H9 (cell line): ENCODE results near the gene SST. TPM values are rescaled to one million over a fixed set of nuclear protein-coding genes. Genes with fewer than 3 reads are reported as not detected.

ENCODE experiments used
- DNase-seq: peaks from one replicate; pipeline ENCODE4 v3.0.0-alpha.2; 2017
- H2AFZ ChIP-seq: one replicate; pipeline ENCODE4 v1.6.1; 2013; ENCODE audit warnings: mild to moderate bottlenecking, low read length, control low read depth, moderate library complexity
- H2AK5ac ChIP-seq: 2 replicates; pipeline ENCODE4 v1.6.1; 2013; ENCODE audit warnings: low read length, control low read depth, mixed read lengths; ENCODE audit not compliant: insufficient read length
- H2BK120ac ChIP-seq: one replicate; pipeline ENCODE4 v1.6.1; 2013; ENCODE audit warnings: low read depth, mild to moderate bottlenecking, low read length, control low read depth, inconsistent platforms; ENCODE audit not compliant: poor library complexity, severe bottlenecking
- H2BK12ac ChIP-seq: 2 replicates; pipeline ENCODE4 v1.6.1; 2013; ENCODE audit warnings: low read length, control low read depth, mixed read lengths, low read depth; ENCODE audit not compliant: insufficient read length
- H2BK15ac ChIP-seq: 2 replicates; pipeline ENCODE4 v1.6.1; 2013; ENCODE audit warnings: low read depth, low read length, control low read depth
- H2BK20ac ChIP-seq: one replicate; pipeline ENCODE4 v1.6.1; 2013; ENCODE audit warnings: low read depth, mild to moderate bottlenecking, low read length, control low read depth, inconsistent platforms; ENCODE audit not compliant: poor library complexity, severe bottlenecking
- H2BK5ac ChIP-seq: 2 replicates; pipeline ENCODE4 v1.6.1; 2013; ENCODE audit warnings: low read length, control low read depth, mixed read lengths; ENCODE audit not compliant: insufficient read length
- H3K14ac ChIP-seq: 2 replicates; pipeline ENCODE4 v1.6.1; 2013; ENCODE audit warnings: low read length, control low read depth; ENCODE audit not compliant: insufficient read depth
- H3K18ac ChIP-seq: 2 replicates; pipeline ENCODE4 v1.6.1; 2013; ENCODE audit warnings: low read depth, mild to moderate bottlenecking, mixed read lengths, low read length, control low read depth; ENCODE audit not compliant: insufficient read length
- H3K23ac ChIP-seq: 2 replicates; pipeline ENCODE4 v1.6.1; 2013; ENCODE audit warnings: low read length, control low read depth, mixed read lengths, low read depth; ENCODE audit not compliant: insufficient read length
- H3K23me2 ChIP-seq: 2 replicates; pipeline ENCODE4 v1.6.1; 2013; ENCODE audit warnings: low read depth, mild to moderate bottlenecking, mixed read lengths, low read length, control low read depth; ENCODE audit not compliant: insufficient read length, poor library complexity, severe bottlenecking
- H3K27ac ChIP-seq: 2 replicates; pipeline ENCODE4 v1.5.1; 2013; ENCODE audit warnings: low read length, control low read depth, mixed read lengths, low read depth; ENCODE audit not compliant: insufficient read length
- H3K27me3 ChIP-seq: 2 replicates; pipeline ENCODE4 v1.6.1; 2013; ENCODE audit warnings: low read length, control low read depth, inconsistent platforms; ENCODE audit not compliant: insufficient read depth
- H3K4ac ChIP-seq: 2 replicates; pipeline ENCODE4 v1.6.1; 2013; ENCODE audit warnings: low read depth, mild to moderate bottlenecking, control low read depth, inconsistent platforms, low read length, moderate library complexity
- H3K4me1 ChIP-seq: 2 replicates; pipeline ENCODE4 v1.6.1; 2013; ENCODE audit warnings: low read length, control low read depth, inconsistent platforms; ENCODE audit not compliant: insufficient read depth
- H3K4me2 ChIP-seq: 2 replicates; pipeline ENCODE4 v1.6.1; 2013; ENCODE audit warnings: low read length, control low read depth, mixed read lengths; ENCODE audit not compliant: insufficient read length, insufficient read depth
- H3K56ac ChIP-seq: 2 replicates; pipeline ENCODE4 v1.6.1; 2013; ENCODE audit warnings: low read depth, mild to moderate bottlenecking, mixed read lengths, low read length, control low read depth; ENCODE audit not compliant: insufficient read length
- H3K79me1 ChIP-seq: 2 replicates; pipeline ENCODE4 v1.6.1; 2013; ENCODE audit warnings: low read depth, mild to moderate bottlenecking, moderate library complexity, low read length, control low read depth, inconsistent platforms; ENCODE audit not compliant: insufficient read depth, poor library complexity, severe bottlenecking
- H3K79me2 ChIP-seq: 2 replicates; pipeline ENCODE4 v1.6.1; 2013; ENCODE audit warnings: low read length, control low read depth, inconsistent platforms; ENCODE audit not compliant: insufficient read depth
- H3K9ac ChIP-seq: 2 replicates; pipeline ENCODE4 v1.6.1; 2013; ENCODE audit warnings: low read length, control low read depth, mixed read lengths; ENCODE audit not compliant: insufficient read length; ENCODE audit errors: extremely low read depth
- H3K9me3 ChIP-seq: one replicate; pipeline ENCODE4 v1.6.1; 2013; ENCODE audit warnings: low read depth, low read length, inconsistent platforms; ENCODE audit not compliant: control insufficient read depth
- H3T11ph ChIP-seq: one replicate; pipeline ENCODE4 v1.6.1; 2013; ENCODE audit warnings: mild to moderate bottlenecking, low read length, control low read depth, inconsistent platforms
- H4K20me1 ChIP-seq: one replicate; pipeline ENCODE4 v1.6.1; 2013; ENCODE audit not compliant: control insufficient read depth, insufficient read length, insufficient read depth
- H4K5ac ChIP-seq: 2 replicates; pipeline ENCODE4 v1.6.1; 2013; ENCODE audit warnings: low read depth, mild to moderate bottlenecking, mixed read lengths, low read length, control low read depth; ENCODE audit not compliant: insufficient read length
- H4K8ac ChIP-seq: replicated peaks from 2 replicates; pipeline ENCODE4 v1.6.1; 2013; ENCODE audit warnings: low read length, control low read depth, mixed read lengths, low read depth; ENCODE audit not compliant: insufficient read length
- H4K91ac ChIP-seq: 2 replicates; pipeline ENCODE4 v1.6.1; 2013; ENCODE audit warnings: low read depth, mild to moderate bottlenecking, moderate library complexity, mixed read lengths, low read length, control low read depth; ENCODE audit not compliant: insufficient read length
- H3K27ac Mint-ChIP-seq, 3 experiments: 2 replicates in 2 of 3; 3 replicates in 1 of 3; pipeline ENCODE4 v1.8.0; 2020 to 2021; ENCODE audit warnings: mixed read lengths in 3 of 3, mild to moderate bottlenecking in 1 of 3, moderate library complexity in 1 of 3
- H3K27me3 Mint-ChIP-seq: 2 replicates; pipeline ENCODE4 v1.8.0; 2021; ENCODE audit warnings: low read depth, mild to moderate bottlenecking, moderate library complexity, mixed read lengths
- H3K36me3 Mint-ChIP-seq, 3 experiments: 2 replicates in 2 of 3; 3 replicates in 1 of 3; pipeline ENCODE4 v1.8.0; 2020 to 2021; ENCODE audit warnings: low read depth in 3 of 3, mixed read lengths in 3 of 3; ENCODE audit not compliant: insufficient read depth in 1 of 3
- H3K4me1 Mint-ChIP-seq, 2 experiments: 2 replicates each; pipeline ENCODE4 v1.8.0; 2020; ENCODE audit warnings: mixed read lengths in 2 of 2
- H3K4me3 Mint-ChIP-seq, 2 experiments: 2 replicates in 1 of 2; 3 replicates in 1 of 2; pipeline ENCODE4 v1.8.0; 2020 to 2021; ENCODE audit warnings: mild to moderate bottlenecking in 2 of 2, mixed read lengths in 2 of 2, moderate library complexity in 1 of 2
- H3K9me3 Mint-ChIP-seq, 2 experiments: 2 replicates in 1 of 2; 3 replicates in 1 of 2; pipeline ENCODE4 v1.8.0; 2020; ENCODE audit warnings: mild to moderate bottlenecking in 2 of 2, mixed read lengths in 2 of 2, moderate library complexity in 1 of 2
- total RNA-seq: library from RNA; stranded (reverse); gene quantifications from 2 replicates; pipeline ENCODE4 v1.2.1, GENCODE V29; 2021
- TF ChIP-seq, protein P1 (sequence below): fragments of 200-600 bp; sonication (generic); conservative IDR thresholded peaks from 3 replicates; pipeline ENCODE4 v1.8.0; 2021; ENCODE audit warnings: antibody characterized with exemption, mild to moderate bottlenecking

Gene SST
- total RNA-seq, 1 experiment from 2014 or later = not detected

DNA sequence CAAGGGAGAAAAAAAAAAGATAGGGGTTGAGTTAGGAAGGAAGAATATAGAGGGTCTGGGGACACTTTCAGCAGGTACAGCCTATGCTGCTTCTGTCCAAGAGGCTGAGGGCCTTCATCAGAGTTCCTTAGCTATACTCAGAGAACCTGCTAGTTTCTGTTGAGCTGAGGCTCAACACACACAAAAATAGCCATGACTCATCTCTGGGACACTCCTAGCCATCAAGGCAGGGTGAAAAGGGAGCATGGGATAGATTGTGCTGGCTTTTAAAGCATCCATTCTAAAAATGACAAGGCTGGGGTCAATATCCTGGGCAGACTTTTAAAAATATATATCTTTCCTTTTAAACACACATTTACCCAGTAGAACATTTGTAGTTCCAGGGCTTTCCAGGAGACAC lies 35.0 kb upstream of the SST start:
- Histone ChIP-seq H3K18ac (no peak overlapping the region), H3K79me1 (no peaks in the 10 kb centered on the region), H4K91ac (no peak overlapping the region), H3K56ac (no peak overlapping the region), H2BK12ac (no peak overlapping the region), H3K27me3 (no peaks in the 10 kb centered on the region), H4K20me1 (no peaks in the 10 kb centered on the region), H2BK20ac (no peak overlapping the region), H4K5ac (no peak overlapping the region), H3K9ac (no peak overlapping the region), H3K9me3 (no peaks in the 10 kb centered on the region), H3K4me2 (no peak overlapping the region), H2BK15ac (no peak overlapping the region), H2BK5ac (no peak overlapping the region), H3K27ac (no peak overlapping the region), H3K14ac (no peak overlapping the region), H3T11ph (no peak overlapping the region), H2BK120ac (no peak overlapping the region), H3K4me1 (no peaks in the 10 kb centered on the region), H3K23me2 (no peaks in the 10 kb centered on the region), H2AFZ (no peak overlapping the region), H4K8ac (no peak overlapping the region), H2AK5ac (no peak overlapping the region), H3K23ac (no peak overlapping the region), H3K79me2 (no peaks in the 10 kb centered on the region), H3K4ac (no peak overlapping the region)
- H3K27ac Mint-ChIP-seq = no peak overlapping the region; a peak in 1 of 7 replicates
- H3K4me1 Mint-ChIP-seq = no peaks in the 10 kb centered on the region
- no peaks in the 10 kb centered on the region; the same call in 1 of the 2 replicates for H3K27me3 Mint-ChIP-seq
- DNase-seq = no peak
- H3K36me3 Mint-ChIP-seq = no peaks in the 10 kb centered on the region
- H3K9me3 Mint-ChIP-seq = no peaks in the 10 kb centered on the region
- no peak overlapping the region for H3K4me3 Mint-ChIP-seq
- TF ChIP-seq, protein P1, sequence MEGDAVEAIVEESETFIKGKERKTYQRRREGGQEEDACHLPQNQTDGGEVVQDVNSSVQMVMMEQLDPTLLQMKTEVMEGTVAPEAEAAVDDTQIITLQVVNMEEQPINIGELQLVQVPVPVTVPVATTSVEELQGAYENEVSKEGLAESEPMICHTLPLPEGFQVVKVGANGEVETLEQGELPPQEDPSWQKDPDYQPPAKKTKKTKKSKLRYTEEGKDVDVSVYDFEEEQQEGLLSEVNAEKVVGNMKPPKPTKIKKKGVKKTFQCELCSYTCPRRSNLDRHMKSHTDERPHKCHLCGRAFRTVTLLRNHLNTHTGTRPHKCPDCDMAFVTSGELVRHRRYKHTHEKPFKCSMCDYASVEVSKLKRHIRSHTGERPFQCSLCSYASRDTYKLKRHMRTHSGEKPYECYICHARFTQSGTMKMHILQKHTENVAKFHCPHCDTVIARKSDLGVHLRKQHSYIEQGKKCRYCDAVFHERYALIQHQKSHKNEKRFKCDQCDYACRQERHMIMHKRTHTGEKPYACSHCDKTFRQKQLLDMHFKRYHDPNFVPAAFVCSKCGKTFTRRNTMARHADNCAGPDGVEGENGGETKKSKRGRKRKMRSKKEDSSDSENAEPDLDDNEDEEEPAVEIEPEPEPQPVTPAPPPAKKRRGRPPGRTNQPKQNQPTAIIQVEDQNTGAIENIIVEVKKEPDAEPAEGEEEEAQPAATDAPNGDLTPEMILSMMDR = no peak
